ENCODE results near the gene BEND5.

The BEND5 gene

GRCh38 chr1:48704736-48705135 is 72.0 kb downstream of the BEND5 start:
- H3K27ac ChIP-seq = no peak overlapping the region
- H3K9me3 ChIP-seq (ENCODE audit: severe bottlenecking) = no peaks in the 10 kb centered on the region
- H3K27me3 ChIP-seq (ENCODE audit: insufficient read depth, low read depth, severe bottlenecking) = no peaks in the 10 kb centered on the region
- no peaks in the 10 kb centered on the region for H3K36me3 ChIP-seq
- no peak for TF ChIP-seq CTCF (IDR thresholded peaks at IDR 0.05; ENCODE audit: low read depth, low read length)
- no peak for DNase-seq
- H3K4me3 ChIP-seq (ENCODE audit: low read depth, low read length) = no peak overlapping the region

GRCh38 chr1:48701445-48701844 is 75.2 kb downstream of the BEND5 start:
- no peaks in the 10 kb centered on the region for H3K27me3 ChIP-seq (ENCODE audit: insufficient read depth, low read depth, severe bottlenecking)
- H3K36me3 ChIP-seq = no peaks in the 10 kb centered on the region
- H3K4me3 ChIP-seq (ENCODE audit: low read depth, low read length) = no peak overlapping the region
- DNase-seq = no peak
- H3K27ac ChIP-seq = no peak overlapping the region
- TF ChIP-seq CTCF (IDR thresholded peaks at IDR 0.05; ENCODE audit: low read depth, low read length) = no peak
- H3K9me3 ChIP-seq (ENCODE audit: severe bottlenecking) = no peaks in the 10 kb centered on the region

- H3K27ac ChIP-seq = peak overlapping the region; percentile 61
- no peak overlapping the region for H3K4me3 ChIP-seq (ENCODE audit: low read depth, low read length)
- H3K9me3 ChIP-seq (ENCODE audit: severe bottlenecking) = no peaks in the 10 kb centered on the region
- H3K36me3 ChIP-seq = no peaks in the 10 kb centered on the region
- H3K27me3 ChIP-seq (ENCODE audit: insufficient read depth, low read depth, severe bottlenecking) = no peaks in the 10 kb centered on the region
- TF ChIP-seq CTCF (IDR thresholded peaks at IDR 0.05; ENCODE audit: low read depth, low read length) = peak; percentile 84
- peak; percentile 89 for DNase-seq
Observed at GRCh38 chr1:48697066-48697707, 79.5 kb downstream of the BEND5 start.

- Histone ChIP-seq H3K27ac (no peak overlapping the region), H3K36me3 (no peaks in the 10 kb centered on the region), H3K27me3 (ENCODE audit: insufficient read depth, low read depth, severe bottlenecking) (no peaks in the 10 kb centered on the region), H3K9me3 (ENCODE audit: severe bottlenecking) (no peaks in the 10 kb centered on the region), H3K4me3 (ENCODE audit: low read depth, low read length) (no peak overlapping the region)
- DNase-seq = no peak
- TF ChIP-seq CTCF (IDR thresholded peaks at IDR 0.05; ENCODE audit: low read depth, low read length) = no peak
Observed at GRCh38 chr1:48695161-48695560, 81.5 kb downstream of the BEND5 start.

GRCh38 chr1:48693674-48694320 is 82.9 kb downstream of the BEND5 start:
- no peak for DNase-seq
- no peaks in the 10 kb centered on the region for H3K9me3 ChIP-seq (ENCODE audit: severe bottlenecking)
- no peak overlapping the region for H3K27ac ChIP-seq
- no peaks in the 10 kb centered on the region for H3K36me3 ChIP-seq
- no peak for TF ChIP-seq CTCF (IDR thresholded peaks at IDR 0.05; ENCODE audit: low read depth, low read length)
- H3K4me3 ChIP-seq (ENCODE audit: low read depth, low read length) = no peak overlapping the region
- H3K27me3 ChIP-seq (ENCODE audit: insufficient read depth, low read depth, severe bottlenecking) = no peaks in the 10 kb centered on the region
